ENCODE measurements around the gene GRK4. TPM values are rescaled to one million over a fixed set of nuclear protein-coding genes. Genes with fewer than 3 reads are reported as not detected.

The GRK4 gene
- total and polyA plus RNA-seq, 2 of the 8 experiments (the other 6 are each of a cell fraction or from before 2014, with no cell fraction given), result 0.77 to 1.8 TPM

- TF ChIP-seq, protein P1, sequence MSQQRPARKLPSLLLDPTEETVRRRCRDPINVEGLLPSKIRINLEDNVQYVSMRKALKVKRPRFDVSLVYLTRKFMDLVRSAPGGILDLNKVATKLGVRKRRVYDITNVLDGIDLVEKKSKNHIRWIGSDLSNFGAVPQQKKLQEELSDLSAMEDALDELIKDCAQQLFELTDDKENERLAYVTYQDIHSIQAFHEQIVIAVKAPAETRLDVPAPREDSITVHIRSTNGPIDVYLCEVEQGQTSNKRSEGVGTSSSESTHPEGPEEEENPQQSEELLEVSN (IDR thresholded peaks at IDR 0.05), result peak; percentile 44; the same call in 1 of the 2 replicates
- TF ChIP-seq POU5F1 (IDR thresholded peaks at IDR 0.05; ENCODE audit: low read depth, low read length) (no peak), CTBP2 (IDR thresholded peaks at IDR 0.05; ENCODE audit: borderline replicate concordance, insufficient read depth, insufficient read length, low read length) (no peak), POLR2A (IDR thresholded peaks at IDR 0.05; ENCODE audit: control extremely low read depth in 1 of 2, low read depth in 2 of 2, low read length in 2 of 2) (peak in 1 of 2 experiments; percentile 91; a peak in 2 of 3 replicates), SIRT6 (IDR thresholded peaks at IDR 0.05; ENCODE audit: low read length) (no peak), CEBPB (IDR thresholded peaks at IDR 0.05; ENCODE audit: low read depth, low read length) (no peak), CHD2 (IDR thresholded peaks at IDR 0.05; ENCODE audit: low read length) (no peak), RAD21 (IDR thresholded peaks at IDR 0.05 in 1 of 2, conservative IDR thresholded peaks at IDR 0.05 in 1 of 2; ENCODE audit: low read depth in 2 of 2, low read length in 2 of 2) (no peak), BCL11A (IDR thresholded peaks at IDR 0.05; ENCODE audit: low read depth in 2 of 2, low read length in 2 of 2) (no peak)
Measured at GRCh38 chr4:2934813-2935761, 28.3 kb upstream of the GRK4 start (continued).
